LoVo (cell line): ENCODE results near the gene SVOPL.

Experiments used
- DNase-seq: peaks from one replicate; pipeline ENCODE4 v3.0.0-alpha.2; 2016; ENCODE audit warnings: low spot score

SVOPL gene

DNA sequence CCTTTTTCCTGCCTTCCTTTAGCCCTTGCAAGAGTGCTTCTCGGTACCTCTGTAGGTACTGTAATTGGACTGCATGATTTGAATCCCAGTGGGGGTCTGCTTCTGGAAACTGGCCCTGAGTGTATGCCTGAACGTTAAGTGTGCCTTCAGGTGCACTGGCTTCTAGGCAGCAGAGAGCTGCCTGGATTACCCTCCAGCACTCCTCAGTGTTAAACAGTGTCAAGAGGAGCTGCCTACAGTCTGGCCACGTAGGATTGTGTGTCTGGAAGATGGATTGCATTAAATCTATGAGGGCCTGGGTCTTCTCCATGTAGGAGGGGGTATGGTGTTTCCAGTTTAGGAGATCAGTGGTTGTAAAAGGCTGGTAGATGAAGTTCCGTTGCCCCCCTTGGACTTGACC, 137.4 kb downstream of the SVOPL start:
- no peak for DNase-seq

DNA sequence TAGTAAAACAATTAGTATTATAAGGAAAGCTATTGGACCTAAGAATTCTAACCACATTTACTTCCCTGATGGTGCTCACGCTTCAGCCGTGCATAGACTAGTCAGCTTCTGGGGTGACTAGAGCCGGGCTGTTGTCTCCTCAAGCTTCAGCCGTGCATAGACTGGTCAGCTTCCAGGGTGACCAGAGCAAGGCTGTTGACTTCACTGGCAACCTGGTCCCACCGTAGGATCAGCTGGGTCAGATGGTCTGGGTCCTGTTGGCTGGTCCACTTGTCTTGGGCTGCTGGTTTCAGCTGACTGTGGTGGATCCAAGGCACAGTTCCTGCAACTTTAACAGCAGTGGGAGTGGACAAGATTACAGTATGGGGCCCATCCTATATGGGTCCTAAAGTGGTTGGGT, 141.7 kb downstream of the SVOPL start:
- DNase-seq = no peak

DNA sequence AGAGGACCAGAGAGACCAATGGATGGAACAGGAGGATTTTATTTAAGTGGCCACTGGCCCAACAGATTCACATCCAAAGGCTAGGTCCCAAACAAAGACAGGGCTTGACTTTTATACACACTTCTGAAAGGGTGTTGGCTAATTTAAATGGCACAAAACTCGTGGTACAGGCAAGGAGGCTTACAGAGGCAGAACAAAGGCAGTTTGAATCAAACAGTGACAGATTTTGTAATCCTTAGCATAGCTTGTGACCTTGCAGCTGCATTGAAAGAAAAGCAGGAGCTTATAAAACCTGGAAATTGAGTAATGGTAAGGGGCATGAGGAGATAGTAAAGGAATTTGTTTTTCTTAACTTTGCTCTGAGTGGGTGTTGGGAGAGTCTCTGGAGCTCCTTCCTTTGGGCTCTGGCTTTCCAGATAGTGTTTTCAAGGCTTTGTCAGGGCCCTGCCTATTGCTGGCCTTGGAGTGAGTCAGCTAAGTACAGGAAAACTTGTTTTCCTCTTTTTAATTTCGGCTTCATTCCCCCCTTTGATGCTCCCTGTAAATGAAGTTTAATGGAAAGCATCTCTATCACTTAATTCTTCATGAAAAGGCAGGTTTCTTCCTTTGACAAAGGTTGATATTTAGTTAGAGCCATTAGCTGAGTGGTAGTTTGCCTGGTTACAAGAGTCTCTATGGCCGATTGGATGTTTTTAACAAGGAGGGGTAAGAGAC, 144.2 kb downstream of the SVOPL start:
- no peak for DNase-seq

- DNase-seq = no peak
Measured at GRCh38 chr7:138555684-138556083, 145.5 kb downstream of the SVOPL start.

GRCh38 chr7:138554674-138555073, 146.5 kb downstream of the SVOPL start:
- no peak for DNase-seq

DNA sequence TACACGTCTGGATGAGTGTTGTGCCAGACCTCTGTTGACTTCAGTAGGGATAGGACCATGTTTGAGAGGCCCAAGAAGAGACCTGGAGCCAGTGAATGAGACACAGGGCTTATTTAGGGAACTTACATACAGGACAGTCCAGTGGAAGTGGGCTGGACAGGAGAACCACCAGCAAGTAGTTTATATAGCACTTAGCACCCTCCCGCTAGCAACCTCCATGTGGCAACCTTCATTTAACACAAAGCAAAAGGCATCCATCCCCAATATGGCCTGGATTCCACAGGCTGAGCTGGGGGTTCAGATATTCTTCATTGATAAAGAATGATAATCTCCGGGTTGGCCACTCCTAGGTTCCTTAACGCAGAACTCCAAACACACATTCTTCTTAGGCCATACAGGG, 147.4 kb downstream of the SVOPL start:
- no peak for DNase-seq

- no peak for DNase-seq
Measured at GRCh38 chr7:138551102-138551501, 150.1 kb downstream of the SVOPL start.

- no peak for DNase-seq
Measured at GRCh38 chr7:138550337-138550736, 150.8 kb downstream of the SVOPL start.

DNA sequence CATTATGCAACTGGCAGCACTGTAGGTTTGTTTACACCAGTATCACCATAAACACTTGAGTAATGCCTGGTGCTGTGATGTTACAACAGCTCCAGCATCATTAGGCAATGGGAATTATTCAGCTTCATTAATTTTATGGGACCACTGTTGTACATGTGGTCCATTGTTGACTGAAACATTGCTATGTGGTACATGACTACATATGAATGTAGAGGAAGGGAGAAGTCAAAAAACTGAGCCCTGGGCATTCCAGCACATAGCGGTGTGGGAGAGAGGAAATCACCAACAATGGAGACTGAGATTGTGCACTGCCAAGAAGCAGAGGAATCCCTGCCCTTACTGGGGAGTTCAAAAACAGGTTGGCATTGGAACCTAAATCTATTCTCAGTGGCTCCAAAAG, 152.1 kb downstream of the SVOPL start:
- DNase-seq = no peak

- DNase-seq = no peak
Measured at GRCh38 chr7:138546829-138547228, 154.3 kb downstream of the SVOPL start.

DNA sequence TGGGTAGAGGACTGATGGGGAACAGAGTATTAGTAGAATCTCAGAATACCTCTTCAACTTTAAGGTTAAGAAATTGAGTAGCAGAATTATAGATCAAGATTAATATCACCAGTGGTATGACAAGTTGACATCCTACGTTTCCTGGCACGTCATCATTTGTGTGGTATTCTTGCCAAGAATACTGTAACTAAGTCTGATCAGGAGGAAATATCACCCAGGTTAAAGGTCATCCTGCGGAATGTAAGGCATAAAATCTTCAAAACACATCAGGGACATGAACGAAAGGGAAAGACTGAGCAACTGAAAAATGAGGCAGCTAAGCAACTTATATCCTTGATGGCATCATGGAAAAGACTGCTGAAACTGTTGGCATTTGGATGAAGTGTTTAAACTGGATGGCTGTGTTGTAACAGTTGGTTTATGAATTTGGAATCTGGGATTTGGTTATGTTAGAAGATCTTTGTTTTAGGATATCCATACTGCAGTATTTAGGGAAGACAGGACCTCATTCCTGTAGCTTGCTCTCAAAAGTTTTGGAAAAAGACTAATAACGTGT, 155.0 kb downstream of the SVOPL start:
- DNase-seq = no peak

DNA sequence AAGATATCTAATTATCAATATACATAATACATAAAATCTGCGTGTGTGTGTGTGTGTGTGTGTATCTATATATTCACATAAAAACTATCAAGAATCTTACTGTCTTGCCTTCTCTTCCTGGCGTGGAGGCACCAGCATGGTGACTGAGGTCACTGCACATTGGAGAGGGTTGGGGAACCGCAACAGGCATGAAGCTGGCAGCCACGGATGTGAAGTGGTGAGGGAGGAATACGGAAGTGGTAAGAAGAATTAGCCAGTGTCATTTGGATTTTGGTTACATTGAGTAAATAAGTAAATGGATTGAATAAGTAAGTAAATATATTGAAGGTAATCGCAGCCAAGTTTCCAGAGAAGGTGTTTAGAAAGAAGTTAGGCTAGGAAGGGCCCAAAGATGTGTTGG, 156.0 kb downstream of the SVOPL start:
- no peak for DNase-seq
